Measurements from ENCODE around the gene KCND2.

KCND2 gene

GRCh38 chr7:120394595-120394994 lies 121.6 kb downstream of the KCND2 start:
- H3K4me3 ChIP-seq (ENCODE audit: low read depth, low read length): no peak overlapping the region
- no peak for TF ChIP-seq CTCF (IDR thresholded peaks at IDR 0.05; ENCODE audit: low read depth, low read length)

GRCh38 chr7:120395526-120396019 lies 122.6 kb downstream of the KCND2 start:
- TF ChIP-seq CTCF (IDR thresholded peaks at IDR 0.05; ENCODE audit: low read depth, low read length): no peak
- no peak overlapping the region for H3K4me3 ChIP-seq (ENCODE audit: low read depth, low read length)

GRCh38 chr7:120398284-120399000 lies 125.5 kb downstream of the KCND2 start:
- H3K4me3 ChIP-seq (ENCODE audit: low read depth, low read length): no peak overlapping the region
- TF ChIP-seq CTCF (IDR thresholded peaks at IDR 0.05; ENCODE audit: low read depth, low read length): no peak

GRCh38 chr7:120400806-120401455 lies 128.0 kb downstream of the KCND2 start:
- no peak overlapping the region for H3K4me3 ChIP-seq (ENCODE audit: low read depth, low read length)
- TF ChIP-seq CTCF (IDR thresholded peaks at IDR 0.05; ENCODE audit: low read depth, low read length): no peak

- TF ChIP-seq CTCF (IDR thresholded peaks at IDR 0.05; ENCODE audit: low read depth, low read length): no peak
- H3K4me3 ChIP-seq (ENCODE audit: low read depth, low read length): no peak overlapping the region
These were observed 129.2 kb downstream of the KCND2 start for GRCh38 chr7:120402079-120402767.

GRCh38 chr7:120402801-120403200 lies 129.8 kb downstream of the KCND2 start:
- no peak overlapping the region for H3K4me3 ChIP-seq (ENCODE audit: low read depth, low read length)
- no peak for TF ChIP-seq CTCF (IDR thresholded peaks at IDR 0.05; ENCODE audit: low read depth, low read length)

GRCh38 chr7:120404042-120404441 lies 131.1 kb downstream of the KCND2 start:
- no peak overlapping the region for H3K4me3 ChIP-seq (ENCODE audit: low read depth, low read length)
- TF ChIP-seq CTCF (IDR thresholded peaks at IDR 0.05; ENCODE audit: low read depth, low read length): no peak
